ENCODE results near the gene CADM2. TPM values are rescaled to one million over a fixed set of nuclear protein-coding genes. Genes with fewer than 3 reads are reported as not detected.

Gene CADM2
- total RNA-seq, 1 experiment from 2014 or later: 10.9 TPM

- Histone ChIP-seq H3K14ac (ENCODE audit: insufficient read depth, low read length) (no peak overlapping the region), H3K23ac (ENCODE audit: insufficient read length, low read depth, low read length) (no peak overlapping the region), H3K79me1 (ENCODE audit: insufficient read depth, low read depth, low read length, poor library complexity, severe bottlenecking) (no peaks in the 10 kb centered on the region), H3K27me3 (ENCODE audit: insufficient read depth, low read length) (no peaks in the 10 kb centered on the region), H3K79me2 (ENCODE audit: insufficient read depth, low read length) (no peaks in the 10 kb centered on the region), H3K4me2 (ENCODE audit: insufficient read depth, insufficient read length, low read length) (no peak overlapping the region), H2BK15ac (ENCODE audit: low read depth, low read length) (no peak overlapping the region), H3K4me1 (ENCODE audit: insufficient read depth, low read length) (peaks cover 2% of the 10 kb centered on the region; the same call in 1 of the 2 replicates), H2BK120ac (ENCODE audit: low read depth, low read length, poor library complexity, severe bottlenecking) (no peak overlapping the region), H3K23me2 (ENCODE audit: insufficient read length, low read depth, low read length, poor library complexity, severe bottlenecking) (no peaks in the 10 kb centered on the region), H3K18ac (ENCODE audit: insufficient read length, low read depth, low read length) (no peak overlapping the region), H4K5ac (ENCODE audit: insufficient read length, low read depth, low read length) (no peak overlapping the region), H3T11ph (ENCODE audit: low read length) (no peak overlapping the region), H4K20me1 (ENCODE audit: control insufficient read depth, insufficient read depth, insufficient read length) (no peaks in the 10 kb centered on the region), H4K8ac (replicated peaks; ENCODE audit: insufficient read length, low read depth, low read length) (no peak overlapping the region), H2AK5ac (ENCODE audit: insufficient read length, low read length) (no peak overlapping the region), H2BK12ac (ENCODE audit: insufficient read length, low read depth, low read length) (no peak overlapping the region), H3K27ac (ENCODE audit: insufficient read length, low read depth, low read length) (no peak overlapping the region), H3K9ac (ENCODE audit: extremely low read depth, insufficient read length, low read length) (no peak overlapping the region), H3K56ac (ENCODE audit: insufficient read length, low read depth, low read length) (no peak overlapping the region), H4K91ac (ENCODE audit: insufficient read length, low read depth, low read length) (no peak overlapping the region), H3K4ac (ENCODE audit: low read depth, low read length) (no peak overlapping the region), H2AFZ (ENCODE audit: low read length) (no peak overlapping the region), H3K9me3 (ENCODE audit: control insufficient read depth, low read depth, low read length) (no peaks in the 10 kb centered on the region), H2BK20ac (ENCODE audit: low read depth, low read length, poor library complexity, severe bottlenecking) (no peak overlapping the region), H2BK5ac (ENCODE audit: insufficient read length, low read length) (no peak overlapping the region)
- H3K4me1 Mint-ChIP-seq: peaks cover 9 to 20% of the 10 kb centered on the region in 2 experiments
- peak overlapping the region; percentile 18 to 92 (median 56); a peak in 4 of 7 replicates for H3K27ac Mint-ChIP-seq
- no CpG with 5 or more reads among the region's 4 CpGs for WGBS (ENCODE audit: extremely low coverage, insufficient read length, low lambda C conversion rate)
- H3K9me3 Mint-ChIP-seq: no peaks in the 10 kb centered on the region
- H3K36me3 Mint-ChIP-seq (ENCODE audit: insufficient read depth in 1 of 3, low read depth in 3 of 3): peaks cover 0 to 2% (median 0%) of the 10 kb centered on the region in 3 experiments; a peak in 2 of 7 replicates
- TF ChIP-seq, protein P1, sequence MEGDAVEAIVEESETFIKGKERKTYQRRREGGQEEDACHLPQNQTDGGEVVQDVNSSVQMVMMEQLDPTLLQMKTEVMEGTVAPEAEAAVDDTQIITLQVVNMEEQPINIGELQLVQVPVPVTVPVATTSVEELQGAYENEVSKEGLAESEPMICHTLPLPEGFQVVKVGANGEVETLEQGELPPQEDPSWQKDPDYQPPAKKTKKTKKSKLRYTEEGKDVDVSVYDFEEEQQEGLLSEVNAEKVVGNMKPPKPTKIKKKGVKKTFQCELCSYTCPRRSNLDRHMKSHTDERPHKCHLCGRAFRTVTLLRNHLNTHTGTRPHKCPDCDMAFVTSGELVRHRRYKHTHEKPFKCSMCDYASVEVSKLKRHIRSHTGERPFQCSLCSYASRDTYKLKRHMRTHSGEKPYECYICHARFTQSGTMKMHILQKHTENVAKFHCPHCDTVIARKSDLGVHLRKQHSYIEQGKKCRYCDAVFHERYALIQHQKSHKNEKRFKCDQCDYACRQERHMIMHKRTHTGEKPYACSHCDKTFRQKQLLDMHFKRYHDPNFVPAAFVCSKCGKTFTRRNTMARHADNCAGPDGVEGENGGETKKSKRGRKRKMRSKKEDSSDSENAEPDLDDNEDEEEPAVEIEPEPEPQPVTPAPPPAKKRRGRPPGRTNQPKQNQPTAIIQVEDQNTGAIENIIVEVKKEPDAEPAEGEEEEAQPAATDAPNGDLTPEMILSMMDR (conservative IDR thresholded peaks at IDR 0.05): no peak
- peak overlapping the region in 1 of 2 experiments; percentile 59; a peak in 2 of 5 replicates for H3K4me3 Mint-ChIP-seq
- no peaks in the 10 kb centered on the region for H3K27me3 Mint-ChIP-seq (ENCODE audit: low read depth)
- no peak for DNase-seq
These were observed 515.5 kb downstream of the CADM2 start for GRCh38 chr3:85474241-85474640.

Measured in H9 (cell line).